ENCODE data around the gene RPS14.

RPS14 gene

DNA sequence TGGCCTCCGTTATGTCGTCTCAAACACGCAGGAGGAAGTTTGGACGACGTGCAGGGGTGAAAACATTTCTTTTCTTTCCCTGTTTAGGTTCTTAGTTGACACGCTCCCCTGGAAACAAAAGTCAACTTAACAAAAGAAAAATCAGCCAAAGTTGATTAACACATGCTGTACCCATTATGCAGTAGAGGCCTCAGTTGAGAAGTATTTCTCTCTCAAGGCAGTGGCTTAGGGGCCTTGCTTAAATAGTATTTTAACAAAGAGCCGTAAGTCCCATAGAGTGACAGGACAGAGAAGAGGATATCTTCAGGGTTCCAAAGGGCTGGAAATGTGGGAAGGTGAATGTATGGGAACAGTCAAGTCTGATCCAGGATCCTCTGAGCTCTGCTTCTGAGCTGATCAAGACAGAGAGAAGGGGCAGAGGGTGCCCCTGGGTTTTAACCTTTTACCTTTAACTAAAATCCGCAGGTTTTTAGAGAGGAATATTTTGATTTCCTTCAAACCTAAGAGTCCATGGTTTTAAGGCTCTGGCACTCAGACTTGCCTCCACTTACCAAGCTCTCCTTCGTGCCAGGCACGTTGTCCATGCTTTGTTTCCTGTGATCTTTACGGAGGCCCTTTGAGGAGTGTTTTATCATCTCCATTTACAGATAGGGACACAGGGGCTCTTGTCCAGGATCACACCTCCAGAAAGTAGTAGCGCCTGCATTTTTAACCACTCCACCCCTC lies 36.2 kb downstream of the RPS14 start:
- DNase-seq (ENCODE audit: low spot score) = no peak

DNA sequence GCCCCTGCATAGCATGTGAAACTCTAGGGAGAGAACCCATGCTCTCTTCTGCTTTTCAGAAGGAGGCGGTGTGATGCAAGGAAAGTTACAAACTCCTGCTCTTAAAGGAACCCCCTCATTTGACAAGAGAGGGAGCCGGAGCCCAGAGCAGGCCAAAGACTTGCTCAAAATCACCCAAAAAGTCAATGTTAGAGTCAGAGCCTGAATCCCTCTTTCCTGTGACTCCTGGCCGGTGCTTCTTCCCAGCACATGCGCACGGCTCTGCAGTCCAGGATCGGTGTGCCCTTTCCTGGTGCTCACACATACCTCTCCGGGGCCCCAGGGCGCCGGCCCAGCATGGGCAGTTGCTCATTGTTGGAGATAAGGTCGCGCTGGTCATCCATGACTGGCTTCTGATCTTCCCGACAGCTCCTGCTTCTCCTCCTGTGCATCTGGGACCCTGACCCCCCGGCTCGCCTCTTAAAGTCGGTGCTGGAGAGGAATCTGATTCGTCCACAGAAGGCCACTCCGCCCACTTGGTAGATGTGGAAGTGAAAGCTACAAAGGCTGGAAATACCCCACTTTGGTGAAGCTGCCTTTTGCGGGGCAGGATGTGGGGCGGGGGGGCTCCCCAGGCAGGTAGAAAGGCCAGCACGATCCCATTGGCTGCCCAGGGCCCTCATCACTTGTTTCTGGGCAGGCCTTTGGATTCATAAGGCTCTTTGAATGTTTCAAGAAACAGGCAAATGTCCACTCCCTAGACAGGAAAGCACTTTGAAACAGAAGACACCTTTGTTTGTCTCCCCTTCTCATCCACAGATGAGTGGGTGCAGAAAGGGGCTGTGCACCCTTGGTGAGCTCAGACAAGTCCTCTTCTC lies 37.0 kb downstream of the RPS14 start, which contains the start of gene CD74:
Gene CD74, minus strand, starts transcription at position 592 of the 857 bp plus-strand sequence. Its CDS starts 161 bp downstream, at position 431.
- DNase-seq (ENCODE audit: low spot score) = peak; percentile 81

- DNase-seq (ENCODE audit: low spot score) = no peak
These were observed 38.1 kb downstream of the RPS14 start for GRCh38 chr5:150411245-150411979.

GRCh38 chr5:150410524-150411244 lies 38.9 kb downstream of the RPS14 start:
- no peak for DNase-seq (ENCODE audit: low spot score)

- DNase-seq (ENCODE audit: low spot score) = peak; percentile 84
These were observed 39.7 kb downstream of the RPS14 start for GRCh38 chr5:150409638-150410523.

- no peak for DNase-seq (ENCODE audit: low spot score)
These were observed 41.2 kb downstream of the RPS14 start for GRCh38 chr5:150408231-150408943.

GRCh38 chr5:150407096-150407720 lies 42.3 kb downstream of the RPS14 start:
- DNase-seq (ENCODE audit: low spot score) = no peak

DNA sequence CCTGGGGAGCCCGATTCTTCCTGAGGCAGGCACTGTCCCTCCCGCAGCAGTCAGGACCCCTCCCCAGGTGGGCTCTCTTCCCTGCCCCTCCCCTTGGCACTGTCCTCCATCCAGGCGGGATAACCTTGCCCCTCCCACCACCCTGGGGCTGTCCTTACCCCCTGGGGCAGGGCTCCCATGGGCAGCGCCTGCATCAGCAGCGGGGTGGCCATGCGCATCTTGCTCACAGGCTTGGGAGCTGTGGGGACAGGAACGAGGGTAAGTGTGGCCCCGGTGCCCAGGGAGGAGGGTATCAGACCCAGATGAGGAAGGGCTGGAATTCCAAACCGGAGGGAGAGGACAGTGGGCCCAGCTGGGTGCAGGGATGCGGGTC lies 42.8 kb downstream of the RPS14 start:
- no peak for DNase-seq (ENCODE audit: low spot score)

DNA sequence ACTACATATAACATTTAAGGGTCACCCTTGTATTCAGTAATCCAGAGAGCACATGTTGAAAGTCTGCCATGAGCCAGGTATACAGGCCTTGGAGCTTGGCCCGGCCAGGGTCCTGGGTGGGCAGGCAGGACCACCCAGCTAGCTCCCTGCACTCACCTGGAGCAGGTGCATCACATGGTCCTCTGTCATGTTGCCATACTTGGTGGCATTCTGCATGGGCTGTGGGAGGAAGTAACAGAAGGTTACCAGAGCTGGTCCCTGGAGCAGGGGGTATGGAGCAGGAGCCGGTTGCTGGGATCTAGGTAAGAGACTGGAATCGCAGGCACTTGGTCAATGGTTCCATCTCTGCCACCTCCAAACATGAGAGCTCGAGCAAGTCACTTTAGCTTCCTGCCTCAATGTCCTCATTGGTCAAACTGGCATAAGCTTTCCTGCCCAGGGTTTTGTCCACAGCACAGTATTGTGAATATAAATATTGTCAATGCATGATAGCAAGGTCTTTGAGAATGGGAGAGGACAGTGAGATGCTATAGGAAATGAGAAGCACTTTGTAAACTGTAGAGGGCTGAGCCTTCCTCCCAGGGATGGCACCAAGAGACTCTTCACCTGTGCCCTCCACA lies 43.3 kb downstream of the RPS14 start:
- DNase-seq (ENCODE audit: low spot score) = no peak

- no peak for DNase-seq (ENCODE audit: low spot score)
These were observed 44.4 kb downstream of the RPS14 start for GRCh38 chr5:150404941-150405816.

GRCh38 chr5:150404535-150404934 lies 45.0 kb downstream of the RPS14 start:
- no peak for DNase-seq (ENCODE audit: low spot score)

GRCh38 chr5:150404121-150404520 lies 45.4 kb downstream of the RPS14 start:
- no peak for DNase-seq (ENCODE audit: low spot score)

DNA sequence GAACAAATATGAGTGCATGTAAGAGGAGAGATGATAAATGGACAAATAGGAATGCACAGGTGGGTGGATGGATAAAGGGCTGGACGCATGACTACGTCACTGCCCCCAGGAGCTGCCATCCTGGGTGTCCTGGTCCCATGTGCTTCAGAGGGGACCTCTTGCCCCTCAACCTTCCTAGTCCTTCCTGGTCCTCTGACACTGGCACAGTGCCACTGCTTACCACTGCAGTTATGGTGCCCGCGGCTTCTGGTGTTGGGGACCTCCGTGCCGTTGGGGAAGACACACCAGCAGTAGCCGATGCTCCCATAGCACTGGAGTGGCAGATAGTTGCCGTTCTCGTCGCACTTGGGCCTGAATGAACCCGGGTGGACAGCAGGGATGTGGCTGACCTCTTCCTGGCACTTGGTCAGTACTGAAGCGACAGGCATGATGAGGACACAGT lies 46.6 kb downstream of the RPS14 start:
- DNase-seq (ENCODE audit: low spot score) = no peak

- no peak for DNase-seq (ENCODE audit: low spot score)
These were observed 47.2 kb downstream of the RPS14 start for GRCh38 chr5:150402229-150402773.

- no peak for DNase-seq (ENCODE audit: low spot score)
These were observed 47.9 kb downstream of the RPS14 start for GRCh38 chr5:150401376-150402228.

GRCh38 chr5:150401076-150401375 lies 48.5 kb downstream of the RPS14 start:
- no peak for DNase-seq (ENCODE audit: low spot score)

All from ecto neural progenitor cell (in vitro differentiated cells).